Activated CD8-positive, alpha-beta memory T cell treated with anti-CD3 and anti-CD28 coated beads for 1 hour (primary cell): ENCODE results near the gene HPS4.
"Not testable (repeated sequence)": the region's sequence is repeated elsewhere in the genome, so short reads cannot be mapped to it uniquely, and the experiment has no call there.

Experiments used
- DNase-seq, 2 donors: peaks; one replicate each; pipeline ENCODE4 v3.0.0-alpha.2; 2020; ENCODE audit warnings: low read depth in 1 of 2; ENCODE audit errors: extremely low read depth in 1 of 2

The HPS4 gene

DNA sequence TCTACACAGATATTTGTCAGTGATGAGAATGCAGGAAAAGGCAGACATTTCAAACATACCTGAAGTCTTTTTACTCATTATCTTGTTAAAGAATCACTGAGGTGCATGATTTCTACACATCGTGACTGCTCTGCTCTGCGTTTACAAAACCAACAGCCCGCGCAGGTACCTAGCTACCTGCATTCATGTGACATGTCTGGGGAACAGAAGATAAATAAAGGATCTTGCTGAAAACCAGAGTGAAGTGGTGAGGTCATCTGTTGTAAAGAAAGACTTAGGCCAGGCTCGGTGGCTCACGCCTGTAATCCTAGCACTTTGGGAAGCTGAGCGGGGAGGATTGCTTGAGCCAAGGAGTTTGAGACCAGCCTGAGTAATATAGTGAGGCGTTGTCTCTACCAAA lies 38.8 kb downstream of the HPS4 start:
- DNase-seq: no peak

- DNase-seq: no peak
These were observed 39.5 kb downstream of the HPS4 start for GRCh38 chr22:26443901-26444690.

DNA sequence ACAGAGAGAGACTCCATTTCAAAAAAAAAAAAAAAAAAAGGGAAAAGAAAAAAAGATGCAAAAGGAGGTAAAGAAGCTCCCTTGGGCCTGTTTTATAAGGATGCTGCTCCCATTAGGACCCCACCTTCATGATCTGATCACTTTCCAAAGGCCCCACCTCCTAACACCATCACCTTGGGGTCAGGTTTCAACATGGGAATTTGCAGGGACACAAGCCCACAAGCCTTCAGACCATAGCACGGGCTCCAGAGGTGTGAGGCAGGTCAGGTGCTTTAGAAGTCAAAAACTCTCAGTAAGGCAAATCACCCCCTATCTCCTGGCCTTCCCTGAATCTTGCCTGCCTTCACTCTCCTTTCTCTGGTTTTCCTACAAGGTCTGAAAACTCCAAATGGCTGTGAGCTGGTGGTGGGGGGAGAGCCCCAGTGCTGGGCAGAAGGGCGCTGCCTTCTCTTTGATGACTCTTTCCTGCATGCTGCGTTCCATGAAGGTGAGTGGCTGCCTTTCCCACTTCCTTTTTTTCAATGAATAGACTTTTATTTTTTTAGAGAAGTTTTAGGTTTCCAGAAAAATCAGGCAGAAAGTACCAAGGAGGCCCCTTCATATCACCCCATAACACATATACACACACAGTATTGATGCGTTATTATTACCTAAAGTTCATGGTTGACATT lies 41.4 kb downstream of the HPS4 start:
- DNase-seq: no peak

DNA sequence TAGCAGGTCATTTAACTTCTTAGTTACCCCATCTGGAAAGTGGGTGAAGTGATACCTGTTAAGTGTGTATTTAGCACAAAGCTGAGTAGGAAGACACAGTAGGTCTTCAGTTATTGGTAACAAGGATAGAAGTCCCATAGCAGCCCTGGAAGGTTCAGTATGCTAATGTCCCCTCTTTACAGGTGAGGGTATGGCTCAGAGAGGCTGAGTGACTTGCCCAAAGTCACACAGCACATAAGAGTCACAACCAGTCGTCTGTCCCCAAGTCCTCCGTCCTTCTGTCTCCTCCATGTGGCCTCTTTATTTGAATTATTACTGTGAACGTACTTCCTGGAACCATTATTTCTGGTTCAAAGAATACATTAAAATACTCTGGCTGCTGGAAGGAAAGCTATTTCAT lies 44.0 kb downstream of the HPS4 start:
- no peak for DNase-seq

GRCh38 chr22:26438776-26439175 lies 44.8 kb downstream of the HPS4 start:
- DNase-seq: not testable (repeated sequence)

GRCh38 chr22:26437694-26438392 lies 45.7 kb downstream of the HPS4 start:
- DNase-seq: no peak

DNA sequence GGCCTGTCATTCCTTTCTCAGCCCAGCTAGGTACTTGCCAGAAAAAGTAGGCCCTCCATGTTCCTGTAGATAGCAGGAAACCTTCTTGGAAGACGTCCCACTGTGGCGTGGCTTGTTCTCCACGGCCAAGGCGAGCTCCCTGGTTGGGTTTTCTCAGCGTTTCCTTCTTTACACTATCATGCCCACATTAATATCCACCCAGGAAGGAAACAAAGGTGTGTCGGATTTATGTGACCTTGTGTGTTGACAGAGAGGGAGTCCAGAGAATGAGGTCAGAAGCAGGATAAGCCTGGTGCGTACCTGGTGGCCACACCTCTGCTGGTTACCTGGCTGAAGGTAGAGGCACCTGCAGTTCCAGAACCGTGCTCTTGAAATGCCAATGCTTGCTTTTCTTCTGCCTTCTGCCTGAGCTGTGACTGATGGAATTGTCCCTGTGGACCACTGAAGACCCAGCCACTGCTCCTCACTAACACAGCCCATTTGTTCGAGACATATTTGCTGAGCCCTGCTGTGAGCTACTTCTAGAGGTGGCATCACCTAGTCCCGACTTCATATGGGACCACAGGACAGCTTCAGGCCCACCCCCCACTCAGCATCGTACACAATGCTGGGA lies 46.6 kb downstream of the HPS4 start:
- DNase-seq: no peak

DNA sequence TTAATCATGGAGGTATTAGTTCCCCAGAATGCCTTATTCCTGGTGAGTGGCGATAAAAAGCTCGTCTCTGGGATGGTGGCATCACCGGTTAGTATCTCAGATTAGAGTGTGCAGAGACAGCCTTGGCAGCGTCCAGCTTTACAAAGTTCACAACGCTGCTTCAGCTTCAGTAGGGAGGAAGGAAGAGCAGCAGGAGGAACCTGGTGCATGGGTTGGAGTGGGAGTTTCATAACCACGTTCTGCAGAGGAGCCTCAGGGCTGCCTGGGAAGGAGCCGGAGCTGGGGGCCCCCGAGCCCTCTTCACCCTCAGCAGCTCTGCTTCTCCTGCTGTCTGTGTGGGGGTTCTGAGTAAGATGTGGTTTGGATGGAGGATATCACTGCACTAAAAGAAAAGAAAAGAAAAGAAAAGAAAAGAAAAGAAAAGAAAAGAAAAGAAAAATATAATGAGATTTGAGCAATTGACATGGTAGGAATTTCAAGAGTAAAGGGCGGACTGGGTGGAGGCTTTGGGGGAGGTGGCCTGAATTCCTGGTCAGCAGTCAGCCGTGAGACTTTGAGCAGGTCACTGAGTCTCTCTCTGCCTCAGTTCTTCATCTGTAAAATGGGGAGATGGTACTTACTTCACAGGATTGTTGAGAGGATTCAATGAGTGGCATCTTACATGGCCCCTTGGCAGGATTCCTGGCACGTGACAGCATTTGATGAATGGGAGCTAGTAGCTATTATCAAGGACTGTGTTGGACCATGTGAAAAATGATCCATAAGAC lies 48.1 kb downstream of the HPS4 start:
- DNase-seq: no peak

DNA sequence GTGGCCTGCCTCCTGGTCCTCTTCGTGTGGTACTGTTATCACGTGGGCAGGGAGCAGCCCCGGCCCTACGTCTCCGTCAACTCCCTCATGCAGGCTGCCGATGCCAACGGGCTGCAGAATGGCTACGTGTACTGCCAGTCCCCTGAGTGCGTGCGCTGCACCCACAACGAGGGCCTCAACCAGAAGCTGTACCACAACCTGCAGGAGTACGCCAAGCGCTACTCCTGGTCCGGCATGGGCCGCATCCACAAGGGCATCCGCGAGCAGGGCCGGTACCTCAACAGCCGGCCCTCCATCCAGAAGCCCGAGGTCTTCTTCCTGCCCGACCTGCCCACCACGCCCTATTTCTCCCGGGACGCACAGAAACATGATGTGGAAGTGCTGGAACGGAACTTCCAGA lies 49.8 kb downstream of the HPS4 start:
- no peak for DNase-seq

GRCh38 chr22:26432619-26433311 lies 50.8 kb downstream of the HPS4 start:
- DNase-seq: no peak

DNA sequence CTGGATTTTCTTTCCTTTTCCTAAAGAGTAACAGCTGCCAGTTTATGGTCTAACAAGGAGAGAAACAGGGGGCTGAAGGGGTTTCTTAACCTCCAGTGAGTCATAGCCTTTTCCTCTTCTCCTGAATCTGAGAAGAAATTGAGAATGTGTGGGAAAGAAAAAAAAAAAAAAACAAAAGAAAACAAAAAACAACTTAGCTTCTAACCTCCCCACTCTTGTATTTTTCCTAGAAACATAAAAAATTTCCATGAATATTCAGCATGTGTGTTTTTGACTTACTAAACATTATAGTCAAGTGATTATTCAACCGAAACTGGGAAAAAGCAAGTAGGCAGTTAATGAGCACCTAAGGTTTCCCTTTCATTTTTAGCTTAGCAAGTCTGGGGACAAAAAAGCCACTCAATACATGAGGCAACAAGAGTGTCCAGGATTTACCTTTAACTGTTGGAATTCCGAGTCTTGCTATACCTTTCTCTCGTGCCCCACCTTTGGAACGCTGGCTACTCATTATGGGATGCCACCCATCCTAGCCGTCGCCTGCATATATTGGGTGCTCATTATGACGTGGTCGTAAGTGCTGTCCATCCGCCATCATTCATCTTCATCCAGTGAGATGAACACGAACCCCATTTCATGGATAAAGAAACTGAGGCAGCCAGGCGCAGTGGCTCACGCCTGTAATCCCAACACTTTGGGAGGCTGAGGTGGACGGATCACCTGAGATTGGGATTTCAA lies 52.2 kb downstream of the HPS4 start:
- DNase-seq: no peak

DNA sequence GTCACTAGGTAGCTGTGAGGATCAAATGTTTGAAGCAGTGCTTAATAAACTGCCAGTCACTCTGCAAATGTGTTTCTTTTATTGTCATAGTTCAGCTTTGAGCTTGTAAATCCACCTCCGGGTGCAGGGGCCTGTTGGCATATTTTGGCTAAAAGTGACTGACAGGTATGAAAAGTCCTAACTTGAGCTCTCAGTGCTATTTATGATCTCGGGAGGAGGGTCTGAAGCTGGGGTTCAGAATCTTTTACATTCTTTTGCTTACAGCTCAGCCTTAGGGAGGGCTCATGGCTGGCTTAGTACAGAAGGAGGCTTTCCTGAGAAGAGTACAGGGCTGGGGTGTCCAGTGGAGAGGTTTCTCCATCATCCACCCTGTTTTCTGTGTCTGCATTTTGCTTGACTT lies 53.0 kb downstream of the HPS4 start:
- DNase-seq: no peak

DNA sequence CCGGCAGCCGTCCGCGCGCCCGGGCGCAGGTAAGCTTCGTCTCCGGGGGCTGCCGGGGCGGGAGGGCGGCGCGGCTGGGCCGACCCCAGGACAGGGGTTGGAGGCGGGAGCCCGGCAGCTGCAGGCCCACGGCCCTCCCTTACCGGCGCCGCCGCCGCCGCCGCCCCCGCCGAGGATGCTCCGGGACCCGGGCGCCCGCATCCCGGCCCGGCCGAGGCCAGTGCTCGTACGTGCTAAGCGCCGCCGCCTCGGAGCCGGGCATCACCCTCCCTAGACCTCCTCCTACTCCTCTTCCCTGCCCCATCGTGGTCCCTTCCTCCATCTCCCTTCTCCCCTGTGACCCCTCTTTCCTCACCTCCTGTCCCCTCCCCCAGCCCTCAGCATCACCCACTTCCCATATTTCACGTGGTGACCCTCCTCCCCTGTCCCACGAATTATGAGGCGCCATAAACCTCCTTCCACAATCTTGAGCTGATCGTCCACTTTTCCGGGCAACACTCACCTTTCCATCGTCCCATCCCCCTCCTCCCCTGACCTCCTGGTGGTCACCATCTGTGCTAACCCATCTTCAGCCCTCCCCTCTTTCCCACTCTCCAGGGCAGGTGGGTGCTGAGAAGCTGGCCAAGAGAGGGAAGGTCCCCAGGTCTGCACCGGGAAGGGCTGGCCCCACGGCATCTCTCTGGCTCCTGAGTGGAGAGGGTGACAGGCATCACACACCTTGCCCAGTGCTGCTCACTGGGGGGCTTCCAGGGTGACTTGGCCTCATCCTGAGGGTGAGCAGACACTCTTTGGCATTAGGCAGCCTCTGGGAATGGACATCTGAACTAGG lies 53.9 kb downstream of the HPS4 start:
- no peak for DNase-seq

DNA sequence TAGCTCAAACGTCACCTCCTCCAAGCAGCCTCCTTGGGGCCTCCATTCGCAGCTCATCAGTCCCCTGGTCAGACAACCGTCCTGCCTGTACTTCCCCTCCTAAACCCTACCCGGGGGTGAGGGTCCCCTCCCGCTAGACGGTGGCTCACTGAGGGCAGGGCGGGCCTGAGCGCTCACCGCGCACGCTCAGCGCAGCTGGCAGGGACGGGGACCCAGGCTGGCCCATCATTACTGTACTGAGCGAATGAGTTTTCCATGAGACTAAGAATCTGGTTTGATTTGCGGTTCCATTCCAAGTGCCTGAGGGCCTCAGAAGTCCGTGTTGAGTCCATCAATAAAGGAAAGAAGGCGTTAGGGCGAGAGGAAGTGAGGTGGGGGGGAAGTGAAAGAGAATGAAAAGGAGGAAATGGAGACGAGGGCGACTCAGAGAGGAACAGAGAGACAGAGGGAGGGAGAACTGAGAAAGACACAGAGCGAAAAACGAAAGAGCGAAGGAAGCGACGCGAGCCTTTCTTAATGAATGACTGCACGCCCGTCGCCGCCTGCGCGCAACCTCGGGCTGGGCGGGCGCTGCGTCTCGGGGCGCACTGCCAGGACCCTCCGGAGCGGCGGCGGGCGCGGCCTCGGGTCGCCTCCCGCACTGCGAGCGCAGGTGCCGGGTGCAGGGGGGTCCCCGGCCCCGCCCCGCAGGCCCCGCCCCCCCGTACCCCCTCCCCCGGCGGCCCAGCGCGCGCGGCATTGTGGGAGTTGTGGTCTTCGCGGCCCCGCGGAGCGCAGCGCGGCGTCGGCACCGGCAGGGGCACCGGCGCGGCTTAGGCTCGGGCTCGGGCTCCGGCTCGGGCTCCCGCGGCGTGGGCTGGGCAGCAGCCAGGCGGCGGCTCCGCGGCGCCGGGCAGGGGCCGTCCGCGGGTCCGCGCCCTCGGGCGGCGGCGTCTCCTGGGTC lies 54.8 kb downstream of the HPS4 start, which contains the start of gene ASPHD2:
Gene ASPHD2, plus strand, starts transcription at position 746 of the 943 bp plus-strand sequence. CDS start 4,356 bp downstream, outside the sequence.
- DNase-seq: peak; percentile 37 to 67

GRCh38 chr22:26426924-26427323 lies 56.7 kb downstream of the HPS4 start:
- DNase-seq: no peak

GRCh38 chr22:26418620-26419019 lies 65.0 kb downstream of the HPS4 start:
- no peak for DNase-seq

DNA sequence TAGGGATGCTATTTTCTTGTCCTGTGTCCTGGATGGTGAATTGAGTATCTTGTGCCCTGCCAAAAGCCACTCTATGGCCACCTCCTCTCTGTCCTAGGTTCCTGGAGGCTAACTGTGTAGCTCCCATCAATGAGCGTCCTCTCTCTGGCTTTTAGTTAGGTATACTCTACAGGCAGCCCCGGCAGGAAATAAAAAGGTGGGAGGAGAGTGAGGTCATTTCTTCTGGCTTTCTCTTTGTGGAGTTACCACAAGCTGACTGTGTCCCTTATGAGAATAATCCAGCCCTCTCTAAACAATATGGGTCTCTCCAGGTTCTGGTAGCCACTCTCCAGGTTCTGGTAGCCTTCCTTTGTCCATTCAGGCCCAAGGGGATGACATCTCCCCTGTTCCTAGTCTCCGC lies 66.2 kb downstream of the HPS4 start:
- DNase-seq: no peak
